8988T (cell line): ENCODE measurements around the gene TSPAN10.
"Not testable (repeated sequence)": the region's sequence is repeated elsewhere in the genome, so short reads cannot be mapped to it uniquely, and the experiment has no call there.

Source experiments
- DNase-seq: peaks from one replicate; pipeline ENCODE4 v3.0.0; 2011

TSPAN10 gene

GRCh38 chr17:81665205-81666091 is 28.5 kb downstream of the TSPAN10 start:
- DNase-seq, result no peak

GRCh38 chr17:81666092-81666341 is 29.0 kb downstream of the TSPAN10 start:
- no peak for DNase-seq

- DNase-seq, result peak; percentile 78
Measured at GRCh38 chr17:81666342-81667191, 29.6 kb downstream of the TSPAN10 start, which contains the start of the genes CCDC137 and OXLD1. Gene CCDC137 (plus strand): TSS chr17:81666737. CDS start chr17:81666767, 30 bp downstream. Gene OXLD1 (minus strand): TSS chr17:81666605. CDS start chr17:81666577, 28 bp downstream.

GRCh38 chr17:81667754-81668153 is 30.8 kb downstream of the TSPAN10 start:
- no peak for DNase-seq

- no peak for DNase-seq
Measured at GRCh38 chr17:81672504-81672903, 35.5 kb downstream of the TSPAN10 start.

GRCh38 chr17:81672954-81673353 is 36.0 kb downstream of the TSPAN10 start:
- DNase-seq, result no peak

GRCh38 chr17:81673561-81674258 is 36.7 kb downstream of the TSPAN10 start:
- DNase-seq, result no peak

- not testable (repeated sequence) for DNase-seq
Measured at GRCh38 chr17:81675515-81676221, 38.7 kb downstream of the TSPAN10 start.

- DNase-seq, result no peak
Measured at GRCh38 chr17:81676906-81677305, 39.9 kb downstream of the TSPAN10 start.

- DNase-seq, result no peak
Measured at GRCh38 chr17:81680150-81680549, 43.2 kb downstream of the TSPAN10 start.

- no peak for DNase-seq
Measured at GRCh38 chr17:81681672-81682071, 44.7 kb downstream of the TSPAN10 start.

- no peak for DNase-seq
Measured at GRCh38 chr17:81682565-81683207, 45.7 kb downstream of the TSPAN10 start.

- no peak for DNase-seq
Measured at GRCh38 chr17:81683208-81683583, 46.2 kb downstream of the TSPAN10 start.

- peak; percentile 96 for DNase-seq
Measured at GRCh38 chr17:81683584-81684441, 46.8 kb downstream of the TSPAN10 start, which contains the start of the genes ARL16 and HGS. Gene ARL16 (minus strand): TSS chr17:81683797. CDS start chr17:81683753, 44 bp downstream. Gene HGS (plus strand): TSS chr17:81684011. CDS start chr17:81684067, 56 bp downstream.

- no peak for DNase-seq
Measured at GRCh38 chr17:81684442-81684911, 47.5 kb downstream of the TSPAN10 start.

- DNase-seq, result no peak
Measured at GRCh38 chr17:81685108-81685507, 48.1 kb downstream of the TSPAN10 start.

- no peak for DNase-seq
Measured at GRCh38 chr17:81686614-81687013, 49.6 kb downstream of the TSPAN10 start.

GRCh38 chr17:81687770-81688541 is 51.0 kb downstream of the TSPAN10 start:
- no peak for DNase-seq

- DNase-seq, result no peak
Measured at GRCh38 chr17:81688616-81689015, 51.6 kb downstream of the TSPAN10 start.

- no peak for DNase-seq
Measured at GRCh38 chr17:81690066-81690465, 53.1 kb downstream of the TSPAN10 start.
